T-helper 22 cell (primary cell): ENCODE data around the gene PIEZO1.
A peak's percentile ranks its signal among the peaks of the same experiment; 100 is the strongest.

Source experiments
- DNase-seq: peaks from one replicate; pipeline ENCODE4 v3.0.0-alpha.2; 2020; ENCODE audit warnings: low read depth

Gene PIEZO1

DNA sequence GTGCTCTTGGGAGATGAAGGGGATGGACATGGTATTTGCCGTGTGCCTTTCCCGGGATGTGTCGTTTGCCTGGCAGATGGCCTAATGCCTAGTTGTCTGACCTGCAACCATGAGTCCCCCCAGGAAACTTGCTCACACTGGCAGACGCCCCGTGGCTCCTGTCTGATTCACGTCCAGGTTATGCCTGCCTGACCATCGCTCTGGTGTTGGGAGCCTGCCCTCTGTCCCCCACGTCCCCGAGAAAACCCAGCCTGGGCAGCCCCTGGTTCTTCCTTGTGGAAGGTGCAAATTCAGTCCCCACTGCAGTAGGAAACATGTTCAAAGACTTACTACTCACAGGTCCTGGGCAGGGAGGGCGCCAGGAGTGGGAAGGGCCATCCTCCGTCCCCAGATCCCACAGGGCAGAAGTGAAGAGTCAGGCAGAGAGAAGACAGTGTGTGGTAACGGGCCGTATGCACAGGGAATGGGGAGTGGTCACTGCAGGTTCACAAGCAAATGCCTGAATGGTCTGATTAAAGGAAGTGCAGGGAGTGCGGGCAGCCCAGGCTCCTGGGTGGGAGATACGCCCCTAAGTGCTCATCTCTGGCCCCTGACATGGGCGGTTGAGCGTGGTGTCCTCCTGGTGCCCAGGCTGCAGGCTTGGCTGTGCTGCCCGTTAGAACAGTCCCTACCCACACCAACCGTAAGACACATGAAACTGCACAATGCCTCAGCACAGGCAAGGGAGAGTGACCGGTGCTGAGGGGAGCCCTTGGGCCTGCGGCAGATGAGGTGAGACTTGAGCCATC, 94.5 kb downstream of the PIEZO1 start:
- DNase-seq: no peak

DNA sequence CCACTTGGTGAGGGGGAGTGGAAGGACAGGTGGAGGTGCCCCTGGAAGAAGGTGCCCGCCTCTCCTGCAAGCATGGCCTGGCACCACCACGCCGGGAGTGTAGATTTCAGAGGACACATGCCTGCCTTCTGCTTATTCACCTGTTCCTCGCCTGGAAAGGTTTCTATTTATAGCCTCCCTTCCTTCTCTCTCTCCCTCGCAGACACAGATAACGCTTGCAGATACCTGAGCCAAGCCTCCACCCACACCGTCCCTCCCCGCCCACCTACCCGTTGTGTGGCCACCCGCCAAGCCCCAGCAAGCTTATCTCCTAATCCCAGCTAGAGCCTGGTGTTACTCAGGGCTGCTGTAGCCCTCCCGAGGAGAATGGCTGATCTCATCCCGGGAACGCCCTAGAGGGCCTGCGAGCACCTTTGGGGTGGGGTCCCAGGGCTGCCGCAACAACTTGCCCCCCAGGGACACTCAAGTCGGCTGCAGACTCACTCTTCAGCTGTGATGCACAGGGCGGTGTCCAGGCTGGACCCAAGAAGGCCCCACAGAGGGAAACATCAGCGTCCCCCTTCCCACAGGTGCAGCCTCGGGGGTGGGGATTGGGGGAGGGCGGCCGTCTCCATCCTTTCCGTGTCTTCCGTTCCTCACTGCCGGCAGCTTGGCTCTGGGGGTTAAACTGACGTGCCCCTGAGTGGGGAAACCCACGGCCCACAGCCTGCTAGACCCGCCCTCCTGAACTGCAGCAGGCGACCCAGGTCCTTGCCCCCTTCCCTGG, 96.8 kb downstream of the PIEZO1 start:
- DNase-seq: no peak

DNA sequence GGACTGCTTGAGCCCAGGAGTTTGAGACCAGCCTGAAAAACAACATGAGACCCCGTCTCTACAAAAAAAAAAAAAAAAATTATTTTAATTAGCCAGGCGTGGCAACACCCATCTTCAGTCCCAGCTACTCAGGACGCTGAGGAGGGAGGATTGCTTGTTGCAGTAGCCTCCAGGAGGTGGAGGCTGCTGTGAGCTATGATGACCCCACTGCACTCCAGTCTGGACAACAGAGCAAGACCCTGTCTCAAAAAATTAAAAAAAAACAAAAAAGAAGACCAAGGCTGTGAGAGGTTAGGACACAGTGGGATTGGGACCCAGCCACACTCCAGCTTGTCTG, 97.4 kb downstream of the PIEZO1 start:
- DNase-seq: no peak

DNA sequence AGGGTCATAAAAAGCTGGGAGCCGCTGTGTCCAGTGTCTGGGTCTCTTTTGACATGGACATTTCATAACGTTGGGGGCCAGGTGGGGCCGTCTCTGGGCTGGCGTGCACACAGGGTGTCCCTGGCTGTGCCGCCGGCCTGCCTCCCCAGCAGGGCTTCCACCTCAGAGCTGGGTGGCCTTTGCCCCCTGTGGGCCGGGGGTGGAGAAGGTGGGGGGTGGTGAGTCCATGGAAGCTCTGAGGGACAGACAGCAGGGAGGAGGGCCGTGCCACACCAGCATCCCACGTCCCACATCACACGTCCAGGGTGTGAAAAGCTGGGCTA, 97.8 kb downstream of the PIEZO1 start:
- no peak for DNase-seq

DNA sequence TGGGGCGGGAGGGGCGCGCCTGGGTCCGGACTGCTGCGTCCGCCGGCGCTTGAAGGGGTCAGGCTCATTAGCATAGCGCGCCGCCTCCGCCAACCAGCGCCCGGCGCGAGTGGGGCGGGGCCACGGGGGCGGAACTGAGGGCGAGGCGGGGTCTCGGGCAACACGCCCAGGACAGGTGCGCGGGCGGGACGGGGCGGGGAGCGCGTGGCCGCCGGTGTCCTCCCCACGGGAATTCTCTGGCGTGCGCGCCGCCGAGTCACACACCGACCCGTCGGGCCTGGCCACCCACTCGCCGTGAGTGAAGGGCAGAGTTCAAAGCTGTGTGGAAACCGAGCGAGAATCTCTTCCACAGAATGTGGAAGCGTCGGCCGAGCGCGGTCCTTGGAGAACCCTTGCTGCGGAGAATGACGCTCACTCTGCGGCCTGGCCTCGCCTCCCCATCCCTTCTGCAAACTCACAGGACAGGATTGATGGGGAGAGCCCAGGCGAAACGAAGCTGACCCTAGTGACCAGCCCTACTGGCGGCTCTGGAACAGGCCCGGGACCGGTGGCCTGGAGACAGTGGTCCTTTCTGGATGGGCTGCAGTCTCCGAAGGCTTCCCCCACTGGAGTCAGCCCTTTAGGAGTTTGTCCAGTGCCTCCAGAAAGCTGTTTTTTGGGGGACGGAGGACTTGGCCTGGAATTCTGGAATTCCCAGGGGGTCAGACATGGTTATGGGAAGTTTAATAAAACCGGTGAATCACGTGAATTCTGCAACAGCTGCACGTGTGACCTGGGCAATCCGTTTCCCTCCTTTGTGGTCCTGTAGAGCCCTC, 98.4 kb downstream of the PIEZO1 start, which contains the start of gene SNAI3:
TSS of gene SNAI3 (minus strand) at position 69 of the 815 bp plus-strand sequence. CDS start 101 bp downstream, outside the sequence.
- peak; percentile 78 for DNase-seq

DNA sequence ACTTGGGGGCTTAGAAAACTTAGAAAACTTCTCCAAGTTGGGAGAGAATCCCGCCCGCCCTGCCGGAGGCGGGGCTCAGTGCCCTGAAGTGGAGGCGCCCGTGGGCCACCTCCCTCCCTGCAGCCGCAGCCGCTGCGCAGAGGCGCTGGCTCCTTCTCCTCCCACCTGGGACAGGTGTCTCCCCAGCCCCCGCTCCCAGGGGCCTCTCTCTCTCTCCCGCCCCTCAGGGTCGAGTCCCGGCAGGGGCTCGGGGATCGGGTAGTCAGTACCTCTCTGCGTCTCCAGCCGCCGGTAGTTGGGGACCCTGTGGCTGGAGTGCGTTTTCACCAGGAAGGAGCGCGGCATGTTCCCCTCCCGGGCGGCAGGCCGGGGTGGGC, 99.0 kb downstream of the PIEZO1 start:
- peak; percentile 51 for DNase-seq

DNA sequence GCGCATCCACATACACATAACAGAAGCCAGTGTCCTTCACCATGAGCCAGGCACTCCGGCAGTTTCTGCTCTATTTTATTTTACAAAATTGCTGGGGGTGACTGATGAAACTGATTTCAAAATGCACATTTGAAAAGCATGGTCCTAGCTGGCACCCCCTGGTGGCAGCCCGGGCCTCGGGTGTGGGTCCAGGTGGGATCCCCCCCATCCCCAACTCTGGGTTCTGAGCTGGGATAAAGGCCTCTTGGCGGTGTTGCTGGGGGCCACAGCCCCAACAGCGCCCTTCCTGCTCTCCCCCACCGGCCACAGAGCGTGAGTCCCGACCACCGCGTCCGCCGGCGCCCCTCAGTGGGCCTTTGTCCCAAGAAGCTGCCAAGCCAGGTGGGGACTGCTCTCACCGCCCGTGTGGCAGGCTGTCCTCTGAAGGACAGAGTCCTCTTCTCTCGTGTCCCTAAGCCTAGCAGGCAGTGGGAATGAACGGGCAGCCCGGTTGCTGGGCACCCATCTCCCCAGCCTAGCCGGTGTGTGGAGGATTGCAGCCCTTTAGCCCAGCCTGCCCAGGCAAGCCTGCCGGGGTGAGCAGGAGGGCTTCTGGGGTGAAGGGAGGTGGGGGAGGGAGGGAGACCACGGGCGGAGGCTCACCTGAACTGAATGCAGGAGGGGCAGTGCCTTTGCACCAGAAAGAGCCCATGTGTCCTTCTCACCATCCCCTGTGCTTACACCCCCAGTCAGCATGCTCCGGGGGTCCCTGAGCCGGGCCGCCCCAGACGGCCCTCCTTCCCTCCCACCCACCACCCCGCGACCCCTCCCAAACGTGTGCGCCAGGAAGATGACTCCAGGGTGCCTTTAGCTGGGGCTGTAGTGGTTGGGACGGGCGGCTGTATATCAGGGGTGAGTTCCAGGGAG, 99.6 kb downstream of the PIEZO1 start:
- DNase-seq: no peak

DNA sequence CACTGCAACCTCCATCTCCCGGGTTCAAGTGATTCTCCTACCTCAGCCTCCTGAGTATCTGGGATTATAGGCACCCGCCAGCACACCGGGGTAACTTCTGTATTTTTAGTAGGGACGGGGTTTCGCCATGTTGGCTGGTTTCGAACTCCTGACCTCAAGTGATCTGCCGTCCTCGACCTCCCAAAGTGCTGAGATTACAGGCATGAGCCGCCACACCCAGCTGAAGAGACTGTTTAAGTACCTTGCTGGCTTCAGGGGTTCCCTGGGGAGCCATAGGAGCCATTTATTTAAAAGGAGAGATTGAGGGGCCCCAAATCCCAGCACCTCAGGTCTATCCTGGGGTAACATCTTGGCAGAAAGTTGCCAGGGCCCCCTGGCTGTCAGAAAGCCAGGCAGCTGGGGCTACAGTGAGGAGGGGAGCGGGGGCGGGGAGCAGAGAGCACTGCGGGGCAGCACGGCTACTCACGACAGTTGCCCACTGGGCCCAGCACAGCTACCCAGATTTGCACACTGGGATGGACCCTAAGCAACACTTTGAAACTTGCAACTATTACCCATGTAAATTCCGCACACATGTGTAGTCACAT, 100.4 kb downstream of the PIEZO1 start:
- DNase-seq: no peak

DNA sequence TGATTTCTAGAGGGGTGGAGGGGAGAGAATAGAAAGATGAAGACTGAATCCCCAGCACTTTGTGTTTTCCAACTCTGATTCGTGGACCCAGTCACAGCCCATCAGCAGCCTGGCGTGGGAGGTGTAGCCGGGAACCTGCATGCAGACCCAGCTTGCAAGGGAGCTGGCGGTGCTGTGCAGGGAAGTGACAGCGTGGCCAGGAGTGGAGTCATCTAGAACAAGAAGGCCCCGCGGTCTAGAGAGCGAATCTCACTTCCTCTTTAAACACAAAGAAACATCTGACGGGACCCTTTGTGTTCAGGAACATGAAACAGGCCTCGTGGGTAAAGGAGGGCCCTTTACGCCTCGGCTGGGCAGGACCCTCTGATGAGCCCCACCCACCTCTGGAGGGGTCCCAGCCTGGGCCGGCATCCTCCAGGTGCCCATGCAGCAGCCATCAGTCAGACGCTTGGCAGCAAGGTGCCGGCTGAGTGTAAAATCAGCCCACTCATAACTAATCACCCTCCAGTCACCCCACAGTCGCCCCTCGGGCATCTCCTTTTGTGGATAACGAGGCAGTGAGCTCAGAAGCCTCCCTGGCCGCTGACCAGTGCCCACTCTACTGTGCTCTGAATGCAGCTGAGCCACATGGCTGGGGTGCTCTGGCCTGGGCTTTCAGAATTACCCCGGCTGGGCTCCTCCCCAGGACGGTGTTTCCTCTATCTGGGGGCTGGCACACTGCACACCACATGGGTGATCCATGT, 103.1 kb downstream of the PIEZO1 start:
- DNase-seq: peak; percentile 45

DNA sequence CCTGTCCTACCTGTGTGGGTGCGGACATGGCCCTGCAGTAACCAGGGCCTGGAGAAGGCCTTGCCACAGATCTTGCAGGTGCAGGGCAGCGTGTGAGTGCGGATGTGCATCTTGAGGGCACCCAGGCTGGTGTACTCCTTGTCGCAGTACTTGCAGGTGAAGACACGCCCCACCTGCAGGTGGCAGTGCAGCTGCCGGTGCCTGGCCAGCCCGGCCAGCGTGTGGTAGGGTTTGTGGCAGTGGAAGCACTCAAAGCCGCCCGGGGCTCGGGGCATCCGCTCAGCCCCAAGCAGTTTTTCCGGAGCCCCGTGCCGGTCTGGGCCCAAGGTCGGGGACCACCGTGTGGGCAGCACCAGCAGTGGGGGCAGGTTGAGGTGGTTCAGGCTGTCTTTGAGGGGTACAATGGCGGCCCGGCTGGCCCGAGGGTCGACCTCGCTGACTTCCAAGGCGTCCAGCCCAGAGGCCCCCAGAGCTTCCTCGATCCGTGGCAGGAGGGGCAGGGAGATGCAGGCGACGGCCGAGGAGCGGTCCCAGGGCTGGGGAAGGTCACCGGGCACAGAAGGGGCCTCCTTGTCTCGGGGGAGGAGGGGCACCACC, 103.8 kb downstream of the PIEZO1 start:
- no peak for DNase-seq

DNA sequence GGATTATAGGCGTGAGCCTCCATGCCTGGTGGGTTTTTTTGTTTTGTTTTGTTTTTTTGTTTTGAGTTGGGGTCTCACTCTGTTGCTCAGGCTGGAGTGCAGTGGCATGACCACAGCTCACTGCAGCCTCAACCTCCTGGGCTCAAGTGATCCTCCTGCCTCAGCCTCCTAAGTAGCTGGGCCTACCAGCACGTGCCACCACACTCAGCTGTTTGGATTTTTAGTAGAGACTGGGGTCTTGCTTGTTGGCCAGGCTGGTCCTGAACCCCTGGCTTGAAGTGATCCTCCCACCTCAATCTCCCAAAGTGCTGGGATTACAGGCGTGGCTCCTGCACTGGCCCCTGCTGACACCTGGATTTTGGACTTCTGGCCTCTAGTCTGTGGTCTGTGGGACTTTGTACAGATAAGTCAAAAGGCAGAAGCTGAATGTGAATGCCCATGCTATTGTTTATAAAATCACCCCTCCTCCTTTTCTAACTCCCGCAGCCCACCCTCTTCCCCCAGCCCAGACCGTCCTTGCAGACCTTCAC, 104.4 kb downstream of the PIEZO1 start:
- DNase-seq: no peak

DNA sequence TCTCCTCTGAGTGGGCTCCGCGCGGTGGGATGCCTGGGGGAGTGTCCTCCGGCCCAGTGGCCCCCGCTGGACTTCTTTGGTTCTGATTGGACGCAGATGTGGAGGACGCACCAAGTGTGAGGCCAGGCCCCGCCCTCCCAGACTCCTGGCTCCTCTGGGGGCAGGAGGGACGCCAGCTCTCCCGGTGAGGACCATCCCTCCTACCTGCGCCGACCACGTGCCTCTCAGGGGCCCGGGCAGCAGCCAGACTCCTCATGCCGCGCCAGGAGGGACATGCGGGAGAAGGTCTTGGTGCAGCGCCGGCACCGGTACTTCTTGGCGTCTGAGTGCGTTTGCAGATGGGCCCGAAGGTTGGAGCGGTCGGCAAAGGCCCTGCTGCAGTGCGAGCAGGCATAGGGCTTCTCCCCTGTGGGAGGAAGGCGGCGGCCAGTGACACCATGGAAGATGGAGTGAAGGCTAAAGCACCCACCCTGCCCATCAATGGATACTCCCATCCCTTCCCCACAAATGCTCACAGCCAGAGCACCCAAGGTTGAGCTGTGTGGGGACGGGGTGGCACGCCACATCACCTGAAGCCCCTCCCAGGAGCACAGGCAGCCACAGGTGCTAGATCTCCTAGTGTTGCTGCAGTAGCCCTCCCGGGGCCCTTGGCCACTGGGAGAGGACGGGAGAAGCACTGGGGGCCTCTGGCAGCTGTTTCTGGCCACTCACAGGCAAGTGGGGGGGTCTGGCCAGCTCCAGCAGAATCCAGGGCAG, 106.6 kb downstream of the PIEZO1 start:
- no peak for DNase-seq

DNA sequence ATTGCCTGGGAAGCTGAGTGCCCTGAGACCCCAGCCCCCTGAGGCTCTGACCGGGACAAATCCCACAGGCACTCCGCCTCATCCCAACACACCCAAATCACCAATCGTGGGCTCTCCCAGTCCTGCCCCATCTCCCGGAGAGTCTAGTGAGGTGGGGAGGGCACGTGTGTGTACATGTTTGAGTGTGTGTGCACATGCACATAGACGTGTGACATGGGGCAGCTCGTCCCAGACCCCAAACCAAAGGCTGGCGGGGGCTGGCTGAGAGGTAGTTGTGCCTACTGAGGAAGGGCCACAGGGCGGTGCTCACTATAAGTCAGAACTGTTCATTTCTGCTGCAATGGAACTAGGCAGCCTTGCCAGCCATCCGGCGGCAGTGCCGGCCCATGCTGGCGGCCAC, 107.3 kb downstream of the PIEZO1 start:
- no peak for DNase-seq

DNA sequence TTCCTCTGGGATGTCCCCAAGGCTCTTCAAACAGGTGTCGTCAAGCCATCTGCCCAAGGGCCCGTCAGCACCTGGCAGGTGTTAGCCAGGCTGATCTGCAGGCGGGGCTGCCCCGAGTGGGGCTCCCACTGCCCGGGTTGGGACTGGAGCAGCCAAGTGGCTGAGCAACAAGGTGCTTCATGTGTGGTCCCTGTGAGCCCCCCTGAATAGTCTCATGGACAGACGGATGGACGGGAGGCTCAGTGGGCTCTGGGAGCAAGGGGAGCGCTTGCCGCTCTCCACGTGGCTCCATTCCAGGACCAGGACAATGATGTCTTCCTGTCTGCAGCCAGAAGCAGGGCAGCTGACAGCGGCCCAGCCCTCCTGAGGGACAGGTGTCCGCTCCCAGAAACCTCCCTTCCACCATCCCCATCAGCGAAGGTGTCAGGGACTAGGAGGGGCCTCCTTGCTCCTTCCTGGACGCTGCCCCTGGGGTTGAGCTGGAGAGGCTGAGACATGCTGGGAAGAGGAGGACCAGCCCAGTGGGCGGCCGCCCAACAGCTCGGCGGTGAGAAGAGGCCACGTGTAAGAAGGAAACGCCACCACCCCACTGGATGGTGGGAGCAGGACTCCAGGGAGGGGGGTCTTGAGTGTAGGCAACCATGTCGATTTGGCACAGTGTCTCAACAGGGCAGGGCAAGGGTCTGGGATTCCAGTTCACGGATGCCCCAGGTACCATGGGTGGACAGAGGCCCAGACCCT, 108.3 kb downstream of the PIEZO1 start:
- DNase-seq: no peak

DNA sequence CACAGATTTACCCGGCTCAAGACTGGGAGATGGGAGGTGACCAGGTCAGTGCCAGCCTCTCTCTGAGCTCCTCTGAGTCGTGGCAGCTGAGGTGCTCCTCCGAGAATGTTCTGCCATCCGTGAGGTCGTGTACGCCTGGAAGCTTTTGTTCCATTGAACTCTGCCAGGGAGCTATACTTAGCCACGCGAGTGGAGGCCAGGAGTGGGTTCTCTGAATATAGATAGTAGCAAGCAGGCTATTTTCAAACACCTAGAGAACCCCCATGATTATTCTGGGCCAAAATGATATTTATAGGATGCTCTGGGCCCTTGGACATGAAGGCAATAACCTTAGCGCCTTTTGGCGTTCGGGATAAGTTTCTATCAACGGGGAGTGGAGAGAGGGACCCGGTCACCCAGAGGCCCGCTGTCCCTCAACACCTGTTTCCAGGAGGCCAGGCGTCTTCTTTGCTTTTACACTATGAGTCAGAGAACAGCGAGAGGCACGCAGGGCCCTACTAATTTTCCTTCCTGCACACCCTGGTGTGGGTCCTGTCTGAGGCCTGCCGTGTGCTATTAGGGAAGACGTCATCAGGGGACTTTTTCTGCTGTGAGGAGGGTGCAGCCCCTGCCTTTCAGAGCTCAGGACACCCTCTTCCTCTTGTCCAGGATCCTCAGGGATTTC, 111.2 kb downstream of the PIEZO1 start:
- no peak for DNase-seq

DNA sequence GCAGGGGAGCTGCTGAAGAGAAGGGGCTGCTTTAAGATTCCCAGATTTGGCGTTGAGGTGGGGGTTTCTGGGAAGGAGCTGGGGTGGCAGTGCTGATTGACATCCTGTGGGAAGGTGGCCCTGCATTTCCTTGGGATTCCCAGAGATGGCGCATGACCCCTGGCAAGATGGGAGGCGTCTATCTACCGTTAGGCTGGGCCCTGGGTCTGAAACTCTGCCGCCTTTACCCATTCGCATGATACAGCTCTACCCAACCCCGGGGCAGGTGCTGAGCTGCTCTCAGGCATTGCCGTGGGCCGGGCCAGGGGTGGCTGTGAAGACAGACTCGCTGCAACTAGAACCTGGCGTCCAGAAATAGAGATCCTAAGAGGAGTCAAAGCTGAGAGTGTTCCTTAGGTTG, 112.2 kb downstream of the PIEZO1 start:
- DNase-seq: no peak

DNA sequence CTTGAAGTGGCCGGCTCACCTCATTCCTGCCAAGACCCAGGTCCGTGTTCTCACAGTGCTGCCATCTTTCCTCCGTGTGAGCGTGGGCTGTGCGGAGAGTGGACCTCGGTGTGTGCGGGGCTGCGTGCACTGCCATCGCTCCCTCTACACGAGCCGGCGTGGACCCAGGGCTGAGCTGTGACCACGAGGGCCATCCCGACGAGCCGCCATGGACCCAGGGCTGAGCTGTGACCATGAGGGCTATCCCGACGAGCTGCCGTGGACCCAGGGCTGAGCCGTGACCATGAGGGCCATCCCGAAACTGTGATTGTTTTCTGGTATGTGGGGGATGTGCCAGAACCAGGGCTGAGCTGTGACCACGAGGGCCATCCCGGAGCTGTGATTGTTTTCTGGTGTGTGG, 113.2 kb downstream of the PIEZO1 start:
- no peak for DNase-seq

DNA sequence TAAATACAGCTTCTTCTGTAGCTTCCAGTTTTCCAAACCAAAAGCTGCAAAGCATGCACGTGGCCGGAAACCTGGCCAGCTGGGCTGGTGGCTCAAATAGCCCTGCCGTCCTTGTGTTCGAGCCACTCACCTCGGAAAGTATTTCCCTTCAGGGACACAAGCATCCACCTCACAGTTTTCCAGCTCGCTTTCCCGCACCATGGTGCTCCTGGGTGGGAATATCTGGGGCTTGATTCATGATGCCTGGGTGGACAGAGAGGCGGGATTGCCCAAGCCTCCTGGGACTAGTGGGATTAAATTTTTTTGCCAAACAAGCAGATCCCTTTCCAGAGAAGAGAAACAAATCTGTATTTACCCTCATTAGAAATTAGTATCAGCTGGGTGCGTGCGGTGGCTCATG, 115.0 kb downstream of the PIEZO1 start:
- DNase-seq: no peak
